ENCODE data around the gene ID3.

DNA sequence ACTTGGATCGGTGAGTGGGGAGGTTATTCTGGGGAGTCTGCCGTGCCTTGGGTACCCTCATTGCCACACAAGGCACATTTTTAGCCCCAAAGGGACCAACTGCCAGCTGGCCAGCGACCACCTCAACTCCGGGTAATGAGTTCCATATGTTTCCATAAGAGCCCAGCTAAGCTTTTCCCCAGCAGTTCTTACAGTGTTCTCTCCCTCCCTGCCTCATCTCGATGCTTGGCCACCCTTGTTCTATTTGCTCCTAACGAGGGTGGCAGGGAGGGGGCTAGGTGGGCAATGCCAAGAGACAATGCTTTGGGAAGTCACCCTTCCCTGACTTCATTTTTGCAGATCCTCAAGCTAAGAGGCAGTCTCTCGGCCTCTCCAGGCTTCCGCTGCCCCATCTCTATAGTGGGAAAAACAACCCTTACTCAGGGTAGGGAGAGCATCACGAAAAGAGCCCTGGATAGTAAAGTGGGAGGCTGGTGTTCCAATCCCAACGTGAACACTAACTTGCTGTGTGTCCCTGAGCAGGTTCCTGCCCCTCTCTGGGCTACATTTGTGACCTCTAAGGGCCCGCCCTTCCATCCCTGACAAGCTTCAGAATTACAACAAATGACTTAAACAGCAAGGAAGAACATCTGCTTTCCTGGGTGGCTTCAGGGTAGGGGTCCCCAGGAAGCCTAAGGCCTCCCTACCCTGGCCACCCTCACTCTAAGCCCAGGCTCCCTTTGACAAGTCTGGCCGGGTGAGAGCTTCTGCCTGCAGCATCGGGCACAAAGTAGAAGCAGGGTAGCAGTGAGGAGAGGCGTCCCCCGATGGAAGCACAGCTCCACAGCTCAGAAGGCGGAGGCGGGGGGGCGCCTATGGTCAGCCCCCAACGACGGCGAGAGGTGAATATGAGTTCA is 5.8 kb downstream of the ID3 start:
- TF ChIP-seq, protein P1, sequence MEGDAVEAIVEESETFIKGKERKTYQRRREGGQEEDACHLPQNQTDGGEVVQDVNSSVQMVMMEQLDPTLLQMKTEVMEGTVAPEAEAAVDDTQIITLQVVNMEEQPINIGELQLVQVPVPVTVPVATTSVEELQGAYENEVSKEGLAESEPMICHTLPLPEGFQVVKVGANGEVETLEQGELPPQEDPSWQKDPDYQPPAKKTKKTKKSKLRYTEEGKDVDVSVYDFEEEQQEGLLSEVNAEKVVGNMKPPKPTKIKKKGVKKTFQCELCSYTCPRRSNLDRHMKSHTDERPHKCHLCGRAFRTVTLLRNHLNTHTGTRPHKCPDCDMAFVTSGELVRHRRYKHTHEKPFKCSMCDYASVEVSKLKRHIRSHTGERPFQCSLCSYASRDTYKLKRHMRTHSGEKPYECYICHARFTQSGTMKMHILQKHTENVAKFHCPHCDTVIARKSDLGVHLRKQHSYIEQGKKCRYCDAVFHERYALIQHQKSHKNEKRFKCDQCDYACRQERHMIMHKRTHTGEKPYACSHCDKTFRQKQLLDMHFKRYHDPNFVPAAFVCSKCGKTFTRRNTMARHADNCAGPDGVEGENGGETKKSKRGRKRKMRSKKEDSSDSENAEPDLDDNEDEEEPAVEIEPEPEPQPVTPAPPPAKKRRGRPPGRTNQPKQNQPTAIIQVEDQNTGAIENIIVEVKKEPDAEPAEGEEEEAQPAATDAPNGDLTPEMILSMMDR (IDR thresholded peaks at IDR 0.05; ENCODE audit: low read depth, low read length): no peak
- TF ChIP-seq POLR2A (IDR thresholded peaks at IDR 0.05; ENCODE audit: extremely low read depth, insufficient read length): no peak
- TF ChIP-seq MYC (IDR thresholded peaks at IDR 0.05; ENCODE audit: low read depth, low read length): no peak
- TF ChIP-seq, protein P2, sequence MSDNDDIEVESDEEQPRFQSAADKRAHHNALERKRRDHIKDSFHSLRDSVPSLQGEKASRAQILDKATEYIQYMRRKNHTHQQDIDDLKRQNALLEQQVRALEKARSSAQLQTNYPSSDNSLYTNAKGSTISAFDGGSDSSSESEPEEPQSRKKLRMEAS (IDR thresholded peaks at IDR 0.05; ENCODE audit: low read depth, low read length): no peak

Data from NB4 (cell line).